ENCODE results near the gene EDIL3.

Gene EDIL3

GRCh38 chr5:84251503-84251902 lies 133.2 kb downstream of the EDIL3 start:
- H3K4me2 ChIP-seq (ENCODE audit: low read length): no peak overlapping the region
- TF ChIP-seq EZH2phosphoT487 (IDR thresholded peaks at IDR 0.05; ENCODE audit: low read depth) (no peak), CTCF (IDR thresholded peaks at IDR 0.05; ENCODE audit: low read depth, low read length) (no peak)
- H4K20me1 ChIP-seq (ENCODE audit: insufficient read depth, low read length): no peaks in the 10 kb centered on the region

GRCh38 chr5:84249918-84250630 lies 134.6 kb downstream of the EDIL3 start:
- H3K4me1 ChIP-seq (ENCODE audit: low read length): peaks cover 10% of the 10 kb centered on the region
- H3K79me2 ChIP-seq (ENCODE audit: low read length): no peaks in the 10 kb centered on the region
- no peak overlapping the region for H3K9ac ChIP-seq (ENCODE audit: low read length)
- H3K4me2 ChIP-seq (ENCODE audit: low read length): no peak overlapping the region
- no peaks in the 10 kb centered on the region for H3K36me3 ChIP-seq (replicated peaks; ENCODE audit: low read depth, low read length)
- H3K27ac ChIP-seq (ENCODE audit: low read length): no peak overlapping the region
- H4K20me1 ChIP-seq (ENCODE audit: insufficient read depth, low read length): no peaks in the 10 kb centered on the region
- TF ChIP-seq EZH2phosphoT487 (IDR thresholded peaks at IDR 0.05; ENCODE audit: low read depth) (no peak), CTCF (IDR thresholded peaks at IDR 0.05; ENCODE audit: low read depth, low read length) (no peak)
- H3K4me3 ChIP-seq (ENCODE audit: low read length): no peak overlapping the region
- no peak overlapping the region for H2AFZ ChIP-seq (ENCODE audit: low read depth, low read length)
- H3K9me3 ChIP-seq (ENCODE audit: insufficient read depth, low read length): no peaks in the 10 kb centered on the region
- H3K27me3 ChIP-seq (ENCODE audit: low read depth, low read length): no peaks in the 10 kb centered on the region

More at GRCh38 chr5:84251503-84251902, 133.2 kb downstream of the EDIL3 start:
- no peaks in the 10 kb centered on the region for H3K36me3 ChIP-seq (replicated peaks; ENCODE audit: low read depth, low read length)
- no peak overlapping the region for H2AFZ ChIP-seq (ENCODE audit: low read depth, low read length)
- H3K79me2 ChIP-seq (ENCODE audit: low read length): no peaks in the 10 kb centered on the region
- H3K4me3 ChIP-seq (ENCODE audit: low read length): no peak overlapping the region
- no peaks in the 10 kb centered on the region for H3K27me3 ChIP-seq (ENCODE audit: low read depth, low read length)
- H3K27ac ChIP-seq (ENCODE audit: low read length): no peak overlapping the region
- no peaks in the 10 kb centered on the region for H3K9me3 ChIP-seq (ENCODE audit: insufficient read depth, low read length)
- H3K9ac ChIP-seq (ENCODE audit: low read length): no peak overlapping the region
- H3K4me1 ChIP-seq (ENCODE audit: low read length): peaks cover 11% of the 10 kb centered on the region

GRCh38 chr5:84248013-84248412 lies 136.7 kb downstream of the EDIL3 start:
- Histone ChIP-seq H4K20me1 (ENCODE audit: insufficient read depth, low read length) (no peaks in the 10 kb centered on the region), H3K79me2 (ENCODE audit: low read length) (no peaks in the 10 kb centered on the region), H2AFZ (ENCODE audit: low read depth, low read length) (no peak overlapping the region), H3K4me3 (ENCODE audit: low read length) (no peak overlapping the region), H3K36me3 (replicated peaks; ENCODE audit: low read depth, low read length) (no peaks in the 10 kb centered on the region), H3K9me3 (ENCODE audit: insufficient read depth, low read length) (no peaks in the 10 kb centered on the region), H3K9ac (ENCODE audit: low read length) (no peak overlapping the region), H3K27ac (ENCODE audit: low read length) (no peak overlapping the region), H3K27me3 (ENCODE audit: low read depth, low read length) (no peaks in the 10 kb centered on the region), H3K4me2 (ENCODE audit: low read length) (no peak overlapping the region), H3K4me1 (ENCODE audit: low read length) (no peaks in the 10 kb centered on the region)
- TF ChIP-seq CTCF (IDR thresholded peaks at IDR 0.05; ENCODE audit: low read depth, low read length) (no peak), EZH2phosphoT487 (IDR thresholded peaks at IDR 0.05; ENCODE audit: low read depth) (no peak)

GRCh38 chr5:84242286-84242685 lies 142.4 kb downstream of the EDIL3 start:
- H3K9ac ChIP-seq (ENCODE audit: low read length): no peak overlapping the region
- no peaks in the 10 kb centered on the region for H3K9me3 ChIP-seq (ENCODE audit: insufficient read depth, low read length)
- no peak overlapping the region for H3K27ac ChIP-seq (ENCODE audit: low read length)
- H3K4me2 ChIP-seq (ENCODE audit: low read length): no peak overlapping the region
- no peaks in the 10 kb centered on the region for H3K27me3 ChIP-seq (ENCODE audit: low read depth, low read length)
- H3K36me3 ChIP-seq (replicated peaks; ENCODE audit: low read depth, low read length): no peaks in the 10 kb centered on the region
- TF ChIP-seq CTCF (IDR thresholded peaks at IDR 0.05; ENCODE audit: low read depth, low read length) (no peak), EZH2phosphoT487 (IDR thresholded peaks at IDR 0.05; ENCODE audit: low read depth) (no peak)
- no peaks in the 10 kb centered on the region for H3K4me1 ChIP-seq (ENCODE audit: low read length)
- no peaks in the 10 kb centered on the region for H4K20me1 ChIP-seq (ENCODE audit: insufficient read depth, low read length)
- H3K79me2 ChIP-seq (ENCODE audit: low read length): no peaks in the 10 kb centered on the region
- no peak overlapping the region for H2AFZ ChIP-seq (ENCODE audit: low read depth, low read length)
- H3K4me3 ChIP-seq (ENCODE audit: low read length): no peak overlapping the region
